ENCODE data around the gene OR2V2. TPM values are rescaled to one million over a fixed set of nuclear protein-coding genes. Genes with fewer than 3 reads are reported as not detected.

The OR2V2 gene
- total and polyA plus RNA-seq, 8 donors = not detected

DNA sequence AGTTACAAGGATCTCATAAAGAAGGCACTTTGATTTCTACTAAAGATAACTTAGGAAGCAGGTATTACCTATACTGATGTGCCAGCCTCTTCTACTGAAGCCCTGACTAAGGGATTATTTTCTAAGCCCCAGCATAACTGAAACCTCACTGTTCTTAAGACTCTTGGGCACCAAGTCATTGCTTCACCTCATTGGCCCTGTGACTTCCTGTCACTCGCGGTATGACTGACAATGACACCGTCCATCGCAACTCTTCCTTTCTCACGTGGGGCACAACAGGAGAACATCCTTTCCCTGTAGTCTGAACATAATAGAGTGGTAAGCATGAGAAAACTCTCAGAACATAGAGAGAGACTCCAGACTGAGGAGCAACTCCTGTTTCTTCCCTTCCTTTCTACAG, 6.4 kb downstream of the OR2V2 start:
- 65 to 79% (median 69%) methylated on average over 5 of the region's 5 CpGs for WGBS, 5 donors
- no peak for TF ChIP-seq POLR2A (IDR thresholded peaks at IDR 0.05)
- TF ChIP-seq EP300 (IDR thresholded peaks at IDR 0.05) = no peak

DNA sequence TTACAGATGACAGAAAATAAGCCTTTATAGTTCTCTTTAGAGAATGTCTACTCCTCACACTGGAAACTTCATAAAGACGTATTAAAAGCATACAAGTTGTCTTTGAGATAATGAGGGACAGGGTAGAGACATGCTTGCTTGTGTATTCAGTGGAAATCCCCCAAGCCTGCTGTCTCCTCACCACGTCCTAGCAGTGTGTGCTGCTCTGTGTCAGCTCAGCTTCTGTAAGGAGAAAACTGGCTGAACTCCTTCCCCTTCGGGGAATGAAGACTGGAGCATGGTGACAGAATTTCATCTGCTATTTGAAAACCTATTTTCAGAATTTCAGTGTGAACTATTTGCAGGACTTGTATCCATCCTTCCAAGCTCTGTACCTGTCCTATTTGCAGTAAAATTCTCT, 9.4 kb downstream of the OR2V2 start:
- intact Hi-C loops (cut with DNase I; ENCODE audit: low total_unique reads) = loop anchor here (10.0 kb wide), 1 partner anchor 292 kb away; the partner anchor contains the start of gene ZFP62

More for the DNA sequence above, 6.4 kb downstream of the OR2V2 start:
- Histone ChIP-seq H3K27me3 (peaks cover 0 to 49% (median 21%) of the 10 kb centered on the region in 3 donors), H3K4me3 (no peak overlapping the region), H3K9me3 (no peaks in the 10 kb centered on the region), H3K36me3 (no peaks in the 10 kb centered on the region), H3K4me1 (no peaks in the 10 kb centered on the region), H3K27ac (no peak overlapping the region)
- intact Hi-C loops (cut with DNase I; ENCODE audit: low total_unique reads) = loop anchor here (10.0 kb wide), 1 partner anchor 289 kb away; the partner anchor contains the start of gene ZFP62
- no peak for DNase-seq

DNA sequence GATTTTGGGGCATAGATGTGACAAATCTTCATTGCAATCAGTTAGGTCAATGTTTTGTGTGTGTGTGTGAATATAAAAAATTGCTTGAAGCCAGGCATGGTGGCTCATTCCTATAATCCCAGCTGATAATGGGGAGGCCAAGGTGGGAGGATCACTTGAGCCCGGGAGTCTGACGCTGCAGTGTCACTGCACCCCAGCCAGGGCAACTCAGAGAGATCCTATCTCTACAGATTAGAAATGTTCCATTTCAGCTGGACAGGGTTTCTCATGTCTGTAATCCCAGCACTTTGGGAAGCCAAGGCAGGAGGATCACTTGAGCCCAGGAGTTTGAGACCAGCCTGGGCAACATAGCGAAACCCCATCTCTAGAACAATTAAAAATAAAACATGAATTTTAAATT, 11.5 kb downstream of the OR2V2 start:
- Histone ChIP-seq H3K4me3 (no peak overlapping the region), H3K36me3 (no peaks in the 10 kb centered on the region), H3K4me1 (peaks cover 0 to 16% (median 4%) of the 10 kb centered on the region in 4 donors), H3K27me3 (peaks cover 0 to 41% (median 9%) of the 10 kb centered on the region in 3 donors), H3K9me3 (no peaks in the 10 kb centered on the region), H3K27ac (no peak overlapping the region)
- intact Hi-C loops (cut with DNase I; ENCODE audit: low total_unique reads) = loop anchor here (10.0 kb wide), 1 partner anchor 294 kb away; the partner anchor contains the start of gene ZFP62
- 86 to 98% (median 96%) methylated on average over 3 of the region's 3 CpGs for WGBS, 5 donors
- TF ChIP-seq POLR2AphosphoS5 (IDR thresholded peaks at IDR 0.05) = no peak
- TF ChIP-seq POLR2A (IDR thresholded peaks at IDR 0.05) = no peak
- no peak for TF ChIP-seq EP300 (IDR thresholded peaks at IDR 0.05)
- TF ChIP-seq, protein P1, sequence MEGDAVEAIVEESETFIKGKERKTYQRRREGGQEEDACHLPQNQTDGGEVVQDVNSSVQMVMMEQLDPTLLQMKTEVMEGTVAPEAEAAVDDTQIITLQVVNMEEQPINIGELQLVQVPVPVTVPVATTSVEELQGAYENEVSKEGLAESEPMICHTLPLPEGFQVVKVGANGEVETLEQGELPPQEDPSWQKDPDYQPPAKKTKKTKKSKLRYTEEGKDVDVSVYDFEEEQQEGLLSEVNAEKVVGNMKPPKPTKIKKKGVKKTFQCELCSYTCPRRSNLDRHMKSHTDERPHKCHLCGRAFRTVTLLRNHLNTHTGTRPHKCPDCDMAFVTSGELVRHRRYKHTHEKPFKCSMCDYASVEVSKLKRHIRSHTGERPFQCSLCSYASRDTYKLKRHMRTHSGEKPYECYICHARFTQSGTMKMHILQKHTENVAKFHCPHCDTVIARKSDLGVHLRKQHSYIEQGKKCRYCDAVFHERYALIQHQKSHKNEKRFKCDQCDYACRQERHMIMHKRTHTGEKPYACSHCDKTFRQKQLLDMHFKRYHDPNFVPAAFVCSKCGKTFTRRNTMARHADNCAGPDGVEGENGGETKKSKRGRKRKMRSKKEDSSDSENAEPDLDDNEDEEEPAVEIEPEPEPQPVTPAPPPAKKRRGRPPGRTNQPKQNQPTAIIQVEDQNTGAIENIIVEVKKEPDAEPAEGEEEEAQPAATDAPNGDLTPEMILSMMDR (IDR thresholded peaks at IDR 0.05) = no peak
- DNase-seq = no peak

More for the DNA sequence above, 9.4 kb downstream of the OR2V2 start:
- Histone ChIP-seq H3K27ac (no peak overlapping the region), H3K36me3 (no peaks in the 10 kb centered on the region), H3K9me3 (no peaks in the 10 kb centered on the region), H3K27me3 (peaks cover 0 to 23% (median 5%) of the 10 kb centered on the region in 3 donors), H3K4me3 (no peak overlapping the region), H3K4me1 (peaks cover 0 to 16% (median 4%) of the 10 kb centered on the region in 4 donors)
- WGBS, 5 donors = 38 to 47% (median 43%) methylated on average over 3 of the region's 3 CpGs
- DNase-seq = no peak
- TF ChIP-seq, protein P1 (IDR thresholded peaks at IDR 0.05) = no peak
- TF ChIP-seq POLR2A (IDR thresholded peaks at IDR 0.05) (no peak), POLR2AphosphoS5 (IDR thresholded peaks at IDR 0.05) (no peak), EP300 (IDR thresholded peaks at IDR 0.05) (no peak)

DNA sequence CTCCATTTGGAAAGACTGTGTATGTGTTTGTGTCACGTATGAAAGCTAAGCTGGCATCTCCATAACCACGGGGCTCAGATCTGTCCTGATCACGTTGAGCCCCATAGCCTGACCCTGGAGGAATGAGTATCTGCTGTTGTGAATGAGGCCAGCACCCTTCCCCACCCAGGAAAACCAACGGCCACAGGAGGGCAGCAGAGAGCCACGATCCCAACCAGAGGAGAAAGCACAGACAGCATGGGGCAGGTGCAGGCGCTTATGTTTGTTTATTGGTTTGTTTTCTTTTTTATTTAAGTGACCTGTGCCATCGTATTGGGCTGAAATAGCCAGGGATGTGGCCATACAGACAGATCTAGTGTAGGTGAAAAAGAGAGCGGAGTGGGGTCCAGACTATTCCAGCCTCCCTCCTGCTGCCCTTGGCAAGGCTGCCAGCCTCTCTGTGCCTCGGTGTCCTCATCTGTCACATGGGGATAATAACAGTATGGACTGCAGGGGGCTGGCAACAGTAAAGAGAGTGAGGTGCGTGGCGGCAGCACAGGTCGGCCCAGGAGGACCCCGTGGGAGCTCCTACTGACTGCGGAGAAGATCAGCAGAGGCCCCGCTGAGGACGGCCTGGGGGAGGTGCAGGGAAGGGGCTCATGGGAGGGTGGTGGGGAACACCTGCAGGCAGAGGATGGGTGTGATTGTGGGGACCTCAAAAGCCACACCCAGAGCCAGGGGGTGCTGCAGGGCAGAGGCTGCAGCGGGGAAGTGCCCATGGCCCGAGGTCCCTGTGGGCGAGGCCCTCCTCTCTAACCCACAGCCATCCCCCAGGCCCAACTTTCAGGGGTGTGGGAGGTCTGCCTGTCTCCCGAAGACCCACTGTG, 12.1 kb downstream of the OR2V2 start:
- peak; percentile 90 to 92 for DNase-seq
- H3K4me1 ChIP-seq = peaks cover 0 to 16% (median 4%) of the 10 kb centered on the region in 4 donors
- H3K27ac ChIP-seq = peak overlapping the region in 4 of 5 donors; percentile 49 to 81 (median 71)
- H3K36me3 ChIP-seq = no peaks in the 10 kb centered on the region
- H3K4me3 ChIP-seq = no peak overlapping the region
- H3K9me3 ChIP-seq = no peaks in the 10 kb centered on the region
- intact Hi-C loops (cut with DNase I; ENCODE audit: low total_unique reads) = loop anchor here (10.0 kb wide), 1 partner anchor 295 kb away; the partner anchor contains the start of gene ZFP62
- 48 to 54% (median 53%) methylated on average over 17 to 20 of the region's 20 CpGs for WGBS, 5 donors
- peak in 1 of 3 donors; percentile 54 for TF ChIP-seq POLR2AphosphoS5 (IDR thresholded peaks at IDR 0.05)
- TF ChIP-seq, protein P1 (IDR thresholded peaks at IDR 0.05) = peak in 5 of 7 experiments; percentile 69 to 88 (median 76)
- TF ChIP-seq EP300 (IDR thresholded peaks at IDR 0.05) = no peak
- TF ChIP-seq POLR2A (IDR thresholded peaks at IDR 0.05) = no peak
- peaks cover 0 to 47% (median 13%) of the 10 kb centered on the region in 3 donors for H3K27me3 ChIP-seq
